Measurements from ENCODE around the gene FAM149B1.

GRCh38 chr10:73293461-73293860 is 125.5 kb downstream of the FAM149B1 start:
- TF ChIP-seq CTCF (IDR thresholded peaks at IDR 0.05; ENCODE audit: insufficient read depth, low read length, poor library complexity, severe bottlenecking) (no peak), EZH2phosphoT487 (conservative IDR thresholded peaks at IDR 0.05; ENCODE audit: low read length) (no peak)
